ENCODE measurements around the gene CFP.

GRCh38 chrX:47659421-47659726, 29.6 kb upstream of the CFP start:
- TF ChIP-seq, protein P1, sequence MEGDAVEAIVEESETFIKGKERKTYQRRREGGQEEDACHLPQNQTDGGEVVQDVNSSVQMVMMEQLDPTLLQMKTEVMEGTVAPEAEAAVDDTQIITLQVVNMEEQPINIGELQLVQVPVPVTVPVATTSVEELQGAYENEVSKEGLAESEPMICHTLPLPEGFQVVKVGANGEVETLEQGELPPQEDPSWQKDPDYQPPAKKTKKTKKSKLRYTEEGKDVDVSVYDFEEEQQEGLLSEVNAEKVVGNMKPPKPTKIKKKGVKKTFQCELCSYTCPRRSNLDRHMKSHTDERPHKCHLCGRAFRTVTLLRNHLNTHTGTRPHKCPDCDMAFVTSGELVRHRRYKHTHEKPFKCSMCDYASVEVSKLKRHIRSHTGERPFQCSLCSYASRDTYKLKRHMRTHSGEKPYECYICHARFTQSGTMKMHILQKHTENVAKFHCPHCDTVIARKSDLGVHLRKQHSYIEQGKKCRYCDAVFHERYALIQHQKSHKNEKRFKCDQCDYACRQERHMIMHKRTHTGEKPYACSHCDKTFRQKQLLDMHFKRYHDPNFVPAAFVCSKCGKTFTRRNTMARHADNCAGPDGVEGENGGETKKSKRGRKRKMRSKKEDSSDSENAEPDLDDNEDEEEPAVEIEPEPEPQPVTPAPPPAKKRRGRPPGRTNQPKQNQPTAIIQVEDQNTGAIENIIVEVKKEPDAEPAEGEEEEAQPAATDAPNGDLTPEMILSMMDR (IDR thresholded peaks at IDR 0.05; ENCODE audit: poor library complexity): no peak
- no peak for TF ChIP-seq EZH2 (IDR thresholded peaks at IDR 0.05; ENCODE audit: borderline replicate concordance)

Measured in hepatocyte (in vitro differentiated cells).